DLD1 (cell line): Measurements from ENCODE around the gene DCHS2.

Experiments
- in situ Hi-C: cut with HindIII; loops from 2 replicates; pipeline ENCODE4 v1.10.0; 2017; ENCODE audit warnings: low sequenced_read_pairs

Gene DCHS2

DNA sequence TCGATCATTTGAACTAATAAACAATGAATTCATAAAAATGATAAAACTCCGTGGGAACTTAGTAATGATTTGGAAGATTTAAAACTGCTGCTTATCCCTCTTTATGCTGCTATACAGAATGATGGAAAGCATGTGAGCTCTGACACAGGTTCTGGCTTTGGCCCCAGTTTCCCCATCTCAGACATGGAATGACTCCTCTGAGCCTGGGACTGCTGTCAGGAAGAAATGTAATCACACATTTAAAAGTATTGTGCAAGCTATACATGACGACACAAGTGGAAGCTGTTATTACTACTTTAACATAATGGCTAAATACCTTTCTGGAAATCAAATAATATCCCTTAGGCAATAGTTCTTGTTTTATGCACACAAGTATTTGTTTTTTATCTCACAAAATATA, 161.7 kb downstream of the DCHS2 start:
- in situ Hi-C loops = no loop called here

GRCh38 chr4:154329268-154329868, 162.2 kb downstream of the DCHS2 start:
- in situ Hi-C loops = no loop called here

DNA sequence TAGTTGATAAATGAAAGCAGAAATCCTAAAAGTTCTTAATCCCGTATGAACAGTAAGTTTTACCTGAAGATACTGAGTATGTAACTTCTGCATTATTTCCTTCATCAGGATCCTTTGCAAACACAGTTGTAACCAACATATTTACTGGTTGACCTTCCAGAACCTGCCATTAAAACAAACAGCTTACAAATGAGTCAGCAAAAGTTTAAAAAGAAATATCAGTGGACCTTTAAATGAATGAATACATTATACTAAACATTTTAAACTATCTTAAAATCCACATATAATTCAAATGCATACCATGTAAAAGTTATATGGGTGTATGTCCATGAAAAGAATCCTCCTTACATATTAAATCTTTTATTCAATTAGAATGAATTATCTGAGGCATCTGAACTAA, 163.6 kb downstream of the DCHS2 start:
- in situ Hi-C loops = no loop called here

GRCh38 chr4:154320521-154320920, 171.1 kb downstream of the DCHS2 start:
- in situ Hi-C loops = no loop called here

DNA sequence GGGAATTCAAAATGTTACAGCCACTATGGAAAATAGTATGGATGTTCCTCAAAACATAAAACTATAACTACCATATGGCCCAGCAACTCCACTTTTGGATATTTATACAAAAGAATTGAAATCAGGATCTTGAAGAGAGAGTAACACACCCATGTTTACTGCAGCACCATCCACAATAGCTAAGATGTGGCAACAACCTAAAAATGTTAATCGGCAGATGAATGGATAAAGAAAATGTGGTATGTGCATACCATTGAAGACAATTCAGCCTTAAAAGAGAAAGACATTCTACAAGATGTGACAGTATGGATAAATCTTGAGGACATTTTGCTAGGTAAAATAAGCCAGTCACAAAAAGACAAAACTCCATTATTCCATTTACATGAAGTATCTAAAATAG, 171.9 kb downstream of the DCHS2 start:
- in situ Hi-C loops = no loop called here

DNA sequence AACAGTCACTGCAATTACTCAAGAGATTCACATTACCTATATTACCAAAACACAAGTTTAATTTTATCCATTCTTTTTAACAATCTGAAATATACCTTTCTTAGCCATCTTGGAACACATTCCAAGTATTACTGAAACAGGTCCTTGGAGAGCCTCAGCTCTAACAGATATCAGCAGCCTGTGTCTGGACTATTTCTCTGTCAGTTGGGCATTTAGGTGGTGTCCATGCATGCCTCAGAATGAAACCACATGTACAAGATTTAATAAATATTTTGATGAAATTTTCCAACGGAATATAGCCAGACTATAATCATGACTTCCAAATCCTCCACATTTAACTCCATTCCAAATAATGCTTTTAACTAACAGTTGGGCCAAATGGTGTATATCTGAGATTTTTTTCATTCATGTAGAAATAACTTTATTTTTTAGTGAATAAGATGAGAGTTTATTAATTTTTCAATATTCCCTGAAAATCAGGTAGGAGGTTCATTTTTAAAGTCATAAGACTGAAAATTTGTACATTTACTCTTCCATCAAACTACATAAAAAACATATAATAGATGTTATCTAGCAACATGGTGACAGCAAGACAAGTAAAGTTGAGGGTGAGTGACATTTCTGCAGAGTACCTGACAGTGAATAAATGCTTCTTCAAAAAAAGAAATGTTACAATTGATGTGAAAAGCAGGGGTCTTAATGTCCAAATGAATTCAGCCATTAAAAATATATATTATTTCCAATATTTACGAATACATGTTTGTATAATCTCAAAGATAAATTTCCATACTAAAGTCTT, 174.2 kb downstream of the DCHS2 start:
- in situ Hi-C loops = no loop called here

GRCh38 chr4:154315741-154316140, 175.9 kb downstream of the DCHS2 start:
- in situ Hi-C loops = no loop called here

DNA sequence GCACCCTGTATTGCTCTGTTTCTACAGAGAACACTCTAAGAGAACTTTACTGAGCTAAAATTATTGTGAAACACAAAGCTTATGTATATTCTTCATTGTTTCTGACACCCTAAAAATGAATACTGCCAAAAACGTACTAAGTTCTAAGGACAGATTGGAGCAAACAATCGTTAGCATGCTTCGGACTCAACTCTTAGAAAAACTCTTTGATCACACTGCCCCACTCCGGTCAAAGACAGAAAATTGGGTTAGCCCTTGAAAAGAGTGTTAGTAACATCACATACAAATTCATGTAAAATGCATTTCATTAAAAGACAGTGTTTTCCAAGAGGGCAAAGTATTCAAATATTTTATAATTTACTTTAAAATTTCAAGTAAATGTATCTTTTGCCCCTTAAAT, 177.4 kb downstream of the DCHS2 start:
- in situ Hi-C loops = no loop called here

GRCh38 chr4:154313004-154313585, 178.5 kb downstream of the DCHS2 start:
- in situ Hi-C loops = no loop called here

- in situ Hi-C loops = no loop called here
Measured at GRCh38 chr4:154312246-154312645, 179.4 kb downstream of the DCHS2 start.

- in situ Hi-C loops = no loop called here
Measured at GRCh38 chr4:154310578-154310977, 181.0 kb downstream of the DCHS2 start.

DNA sequence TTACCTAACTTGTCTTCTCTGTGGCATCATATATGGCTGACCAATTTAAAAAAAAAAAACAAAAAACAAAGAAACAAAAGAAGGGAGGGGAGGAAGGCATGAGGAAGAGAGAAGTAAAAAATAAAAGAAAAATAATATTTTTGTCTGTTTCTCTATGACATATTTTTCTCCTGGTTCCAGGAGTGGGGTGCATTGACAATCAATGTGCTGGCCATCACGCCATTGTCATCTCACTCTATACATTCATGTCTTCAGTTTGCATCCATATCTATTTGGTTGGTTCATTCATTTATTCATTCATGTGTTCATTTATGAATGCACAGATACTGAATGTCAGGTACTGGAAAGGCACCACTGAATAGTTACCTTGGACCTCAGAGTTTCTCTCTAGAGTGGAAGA, 183.4 kb downstream of the DCHS2 start:
- in situ Hi-C loops = no loop called here

- in situ Hi-C loops = no loop called here
Measured at GRCh38 chr4:154307451-154307850, 184.1 kb downstream of the DCHS2 start.

DNA sequence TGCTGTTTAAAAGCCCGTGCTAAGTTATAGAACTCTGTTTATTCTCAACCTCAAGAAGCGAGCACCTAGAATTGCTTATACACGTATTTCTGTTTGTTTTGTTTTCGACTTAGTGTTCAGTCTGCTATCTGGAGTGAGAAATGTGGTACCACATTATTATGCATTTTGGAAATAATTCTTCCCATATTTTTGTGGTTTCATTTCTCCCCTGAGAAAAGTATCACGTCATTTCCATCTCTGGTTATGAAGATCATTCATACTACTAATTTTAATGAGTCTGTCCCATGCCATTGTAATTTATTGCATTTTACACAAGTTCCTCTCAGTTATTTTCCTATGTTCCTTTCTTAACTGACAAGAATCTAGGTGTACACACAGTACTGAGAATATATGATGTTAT, 186.0 kb downstream of the DCHS2 start:
- in situ Hi-C loops = no loop called here

DNA sequence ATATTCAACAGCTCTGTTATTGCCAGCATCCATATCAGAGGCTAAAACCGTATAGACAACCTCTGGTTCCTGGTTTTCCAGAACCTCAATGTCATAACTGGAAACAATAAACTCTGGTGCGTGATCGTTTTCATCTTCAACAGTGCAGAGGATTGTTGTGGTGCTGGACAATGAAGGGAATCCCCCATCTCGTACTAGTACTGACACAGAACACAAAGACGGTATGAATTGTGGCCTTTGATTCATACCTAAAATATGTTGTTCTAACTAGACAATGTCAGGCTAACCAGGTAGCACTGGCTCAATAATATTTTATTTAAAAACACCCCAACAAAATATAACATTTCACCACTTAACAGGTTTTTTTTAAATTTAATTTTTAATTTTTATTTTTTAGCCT, 186.9 kb downstream of the DCHS2 start:
- in situ Hi-C loops = no loop called here

DNA sequence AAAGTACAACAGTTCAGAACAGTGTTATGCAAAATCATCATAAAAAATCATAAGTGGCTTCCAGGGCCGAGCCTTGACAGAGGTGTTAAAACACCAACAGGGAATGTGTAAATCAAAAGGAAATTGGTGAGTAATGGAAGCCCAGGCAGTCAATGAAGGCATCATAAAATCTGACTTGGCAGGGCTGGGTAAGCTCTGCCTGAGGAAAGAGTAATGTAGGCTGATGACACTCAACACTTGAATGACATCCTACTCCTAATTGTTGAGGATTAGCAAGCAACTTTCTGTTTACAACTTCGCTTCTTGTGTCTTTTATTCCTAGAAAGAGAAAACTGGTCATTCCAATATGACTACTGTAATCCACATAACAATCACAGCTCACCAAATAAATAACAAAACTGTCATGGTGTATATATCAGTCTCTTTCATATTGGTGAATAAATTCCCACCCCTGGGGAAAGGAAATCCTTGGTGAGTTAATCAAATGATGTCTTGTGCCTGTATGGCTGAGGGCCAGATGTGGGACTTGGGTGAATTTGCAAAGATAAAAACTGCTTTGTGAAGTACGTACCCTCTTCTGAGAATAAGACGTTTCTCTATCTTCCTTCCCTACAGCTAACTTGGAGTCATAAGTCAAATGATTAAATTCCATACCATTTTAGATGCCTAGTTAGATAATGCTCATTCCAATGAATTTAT, 196.8 kb downstream of the DCHS2 start:
- in situ Hi-C loops = no loop called here

DNA sequence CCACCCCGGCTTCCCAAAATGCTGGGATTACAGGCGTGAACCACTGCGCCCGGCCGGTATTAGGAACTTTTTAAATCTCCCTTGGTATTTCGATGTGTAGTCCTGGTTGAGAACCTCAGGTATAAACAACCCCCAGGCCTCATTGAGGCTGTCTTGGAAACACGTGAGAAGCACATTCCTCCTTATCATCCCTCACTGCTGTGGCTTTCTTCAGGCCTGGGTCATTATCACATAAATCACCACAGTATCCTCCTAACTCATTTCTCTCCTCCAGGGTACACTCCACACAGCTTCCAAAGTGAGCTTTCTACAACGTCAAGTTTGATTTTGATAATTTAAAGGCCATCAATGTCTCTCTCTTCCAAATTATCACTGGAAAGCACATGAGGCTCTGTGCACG, 198.2 kb downstream of the DCHS2 start:
- in situ Hi-C loops = no loop called here

DNA sequence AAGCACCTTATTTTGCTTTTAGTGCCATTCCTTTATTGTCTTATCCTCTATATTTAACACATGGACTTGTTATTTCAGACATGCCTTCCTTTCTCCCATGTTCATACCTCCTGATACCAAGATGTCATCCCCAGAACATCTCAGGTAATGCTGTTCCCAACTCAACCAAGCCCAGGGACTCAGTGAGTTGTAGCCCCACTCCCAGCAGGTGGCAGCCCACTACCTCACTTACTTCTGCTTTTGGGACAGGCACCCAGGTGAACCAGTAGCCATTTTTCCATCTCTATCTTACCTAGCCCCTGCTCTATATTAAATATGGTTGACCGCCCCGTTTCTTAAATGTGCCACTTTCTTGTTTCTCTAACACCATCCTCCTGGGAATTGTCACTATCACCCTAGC, 199.0 kb downstream of the DCHS2 start:
- in situ Hi-C loops = no loop called here

GRCh38 chr4:154277172-154277571, 214.4 kb downstream of the DCHS2 start:
- in situ Hi-C loops = no loop called here

DNA sequence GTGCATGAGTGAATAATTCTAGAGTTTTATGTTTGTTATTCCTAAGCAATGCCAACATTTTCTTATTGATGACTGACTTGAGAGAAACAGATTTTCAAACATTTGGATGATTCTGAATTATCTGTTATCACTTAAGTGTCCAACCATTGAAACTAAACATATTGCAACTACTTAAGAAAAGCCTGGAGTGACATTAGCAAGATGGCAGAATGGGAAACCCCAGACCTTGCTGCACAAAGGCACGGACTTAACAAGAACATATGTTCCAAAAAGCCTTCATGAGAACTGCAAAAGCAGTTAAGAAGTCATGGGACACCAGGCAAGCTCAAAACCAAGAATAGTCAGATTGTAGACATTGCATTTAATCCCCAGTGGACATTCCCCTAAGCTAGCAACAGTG, 215.1 kb downstream of the DCHS2 start:
- in situ Hi-C loops = no loop called here

GRCh38 chr4:154254999-154255398, 236.6 kb downstream of the DCHS2 start:
- in situ Hi-C loops = no loop called here

DNA sequence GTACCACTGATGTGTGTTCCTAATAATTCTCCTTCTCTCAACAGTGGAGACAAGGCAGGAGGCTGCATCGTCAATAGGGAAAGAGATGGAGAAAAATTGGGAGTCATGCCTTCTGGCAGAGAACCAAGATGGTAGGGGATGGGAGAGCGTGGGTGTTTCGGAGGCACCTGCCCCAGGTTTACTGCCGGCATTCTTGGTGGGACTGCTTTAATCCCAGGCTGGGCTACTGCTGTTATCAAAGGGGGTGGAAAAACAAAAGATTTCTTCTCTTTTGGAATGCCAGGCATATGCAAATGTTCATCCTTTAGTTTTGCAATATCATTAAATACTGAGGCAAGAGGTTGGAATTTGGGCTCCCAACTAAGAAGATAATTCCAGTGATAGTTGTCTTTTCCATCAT, 257.0 kb downstream of the DCHS2 start:
- in situ Hi-C loops = no loop called here
